Stimulated activated CD8-positive, alpha-beta memory T cell treated with anti-CD3 and anti-CD28 coated beads, Interleukin-7, amount 100 ng/mL, for 24 hours (primary cell): ENCODE results near the gene ADGRL2.

ENCODE experiments used
- DNase-seq: peaks from one replicate; pipeline ENCODE4 v3.0.0-alpha.2; 2020; ENCODE audit warnings: low read depth

ADGRL2 gene

GRCh38 chr1:81915937-81916336, 115.2 kb downstream of the ADGRL2 start:
- no peak for DNase-seq

- DNase-seq = no peak
Observed at GRCh38 chr1:81920245-81920740, 119.6 kb downstream of the ADGRL2 start.

- DNase-seq = no peak
Observed at GRCh38 chr1:81920886-81921285, 120.2 kb downstream of the ADGRL2 start.

- no peak for DNase-seq
Observed at GRCh38 chr1:81921344-81921743, 120.6 kb downstream of the ADGRL2 start.

GRCh38 chr1:81921851-81922462, 121.2 kb downstream of the ADGRL2 start:
- DNase-seq = no peak

GRCh38 chr1:81922955-81923354, 122.2 kb downstream of the ADGRL2 start:
- DNase-seq = no peak

GRCh38 chr1:81929106-81929505, 128.4 kb downstream of the ADGRL2 start:
- DNase-seq = no peak

- DNase-seq = no peak
Observed at GRCh38 chr1:81936853-81937252, 136.1 kb downstream of the ADGRL2 start.

GRCh38 chr1:81937791-81938450, 137.2 kb downstream of the ADGRL2 start:
- DNase-seq = no peak

- DNase-seq = no peak
Observed at GRCh38 chr1:81948495-81948894, 147.8 kb downstream of the ADGRL2 start.

GRCh38 chr1:81949421-81949820, 148.7 kb downstream of the ADGRL2 start:
- DNase-seq = no peak

GRCh38 chr1:81950037-81950436, 149.3 kb downstream of the ADGRL2 start:
- DNase-seq = no peak

GRCh38 chr1:81950591-81951244, 150.0 kb downstream of the ADGRL2 start:
- no peak for DNase-seq

GRCh38 chr1:81954534-81955020, 153.8 kb downstream of the ADGRL2 start:
- DNase-seq = no peak

- no peak for DNase-seq
Observed at GRCh38 chr1:81967951-81968350, 167.2 kb downstream of the ADGRL2 start.

GRCh38 chr1:81970416-81970815, 169.7 kb downstream of the ADGRL2 start:
- no peak for DNase-seq

GRCh38 chr1:81974222-81974841, 173.6 kb downstream of the ADGRL2 start:
- no peak for DNase-seq

- DNase-seq = no peak
Observed at GRCh38 chr1:81974883-81975555, 174.3 kb downstream of the ADGRL2 start.

GRCh38 chr1:81976539-81976938, 175.8 kb downstream of the ADGRL2 start:
- no peak for DNase-seq

- DNase-seq = no peak
Observed at GRCh38 chr1:81978945-81979344, 178.2 kb downstream of the ADGRL2 start.

GRCh38 chr1:81982523-81982922, 181.8 kb downstream of the ADGRL2 start:
- no peak for DNase-seq

- no peak for DNase-seq
Observed at GRCh38 chr1:81989524-81989923, 188.8 kb downstream of the ADGRL2 start.
